NCI-H146 treated with DMSO at 0.1 percent for 48 hours (cell line): ENCODE data around the gene MBOAT1.

Experiments
- DNase-seq: peaks from one replicate; lab custom pipeline; 2025; ENCODE audit not compliant: unreplicated experiment; lab: John Stamatoyannopoulos, UW

The MBOAT1 gene

DNA sequence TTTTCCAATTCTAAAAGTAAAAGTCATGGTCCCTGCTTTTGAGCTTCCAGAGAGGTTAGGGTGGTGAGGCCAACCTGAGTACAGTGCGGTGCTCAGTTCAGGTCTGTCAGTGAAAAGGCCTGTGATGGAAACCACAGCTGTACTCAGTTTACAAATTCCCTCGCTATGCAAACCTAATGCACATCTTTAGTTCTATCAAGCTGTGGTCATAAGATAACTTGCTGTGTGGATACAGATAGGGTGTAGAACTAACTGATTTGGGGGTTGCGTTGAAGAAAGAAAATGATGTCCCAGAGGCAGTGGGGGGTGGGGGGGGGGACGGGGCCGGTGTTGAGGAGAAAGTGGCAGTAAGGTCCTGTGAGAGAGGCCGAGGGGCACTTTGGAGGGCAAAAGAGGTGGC is 22.8 kb upstream of the MBOAT1 start:
- DNase-seq = no peak

DNA sequence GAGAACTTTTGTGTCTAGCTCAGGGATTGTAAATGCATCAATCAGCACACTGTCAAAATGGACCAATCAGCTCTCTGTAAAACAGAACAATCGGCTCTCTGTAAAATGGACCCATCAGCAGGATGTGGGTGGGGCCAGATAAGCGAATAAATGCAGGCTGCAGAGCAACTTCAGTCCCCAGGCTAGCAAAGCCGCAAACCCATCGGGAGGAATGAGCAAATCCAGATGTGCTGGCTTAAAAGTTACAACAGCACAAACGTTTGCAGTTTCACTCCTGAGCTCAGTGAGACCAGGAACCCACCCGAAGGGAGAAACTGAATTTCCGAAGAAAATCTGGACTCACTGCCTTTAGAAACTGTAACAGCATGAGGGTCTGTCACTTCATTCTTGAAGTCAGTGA is 21.9 kb upstream of the MBOAT1 start:
- DNase-seq = no peak

DNA sequence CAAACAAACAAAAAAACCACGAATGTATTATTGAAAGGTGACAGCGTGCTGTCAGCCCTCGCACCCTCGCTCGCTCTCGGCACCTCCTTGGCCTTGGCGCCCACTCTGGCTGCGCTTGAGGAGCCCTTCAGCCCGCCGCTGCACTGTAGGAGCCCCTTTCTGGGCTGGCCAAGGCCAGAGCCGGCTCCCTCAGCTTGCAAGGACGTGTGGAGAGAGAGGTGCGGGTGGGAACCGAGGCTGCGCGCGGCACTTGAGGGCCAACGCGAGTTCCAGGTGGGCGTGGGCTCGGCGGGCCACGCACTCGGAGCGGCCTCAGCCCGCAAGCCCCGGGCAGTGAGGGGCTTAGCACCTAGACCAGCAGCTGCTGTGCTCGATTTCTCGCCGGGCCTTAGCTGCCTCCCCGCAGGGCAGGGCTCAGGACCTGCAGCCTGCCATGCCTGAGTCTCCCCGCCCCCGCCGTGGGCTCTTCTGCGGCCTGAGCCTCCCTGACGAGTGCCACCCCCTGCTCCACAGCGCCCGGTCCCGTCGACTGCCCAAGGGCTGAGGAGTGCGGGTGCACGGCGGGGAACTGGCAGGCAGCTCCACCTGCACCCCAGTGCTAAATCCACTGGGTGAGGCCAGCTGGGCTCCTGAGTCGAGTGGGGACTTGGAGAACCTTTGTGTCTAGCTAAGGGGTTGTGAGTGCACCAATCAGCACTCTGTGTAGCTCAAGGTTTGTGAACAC is 20.9 kb upstream of the MBOAT1 start:
- no peak for DNase-seq

DNA sequence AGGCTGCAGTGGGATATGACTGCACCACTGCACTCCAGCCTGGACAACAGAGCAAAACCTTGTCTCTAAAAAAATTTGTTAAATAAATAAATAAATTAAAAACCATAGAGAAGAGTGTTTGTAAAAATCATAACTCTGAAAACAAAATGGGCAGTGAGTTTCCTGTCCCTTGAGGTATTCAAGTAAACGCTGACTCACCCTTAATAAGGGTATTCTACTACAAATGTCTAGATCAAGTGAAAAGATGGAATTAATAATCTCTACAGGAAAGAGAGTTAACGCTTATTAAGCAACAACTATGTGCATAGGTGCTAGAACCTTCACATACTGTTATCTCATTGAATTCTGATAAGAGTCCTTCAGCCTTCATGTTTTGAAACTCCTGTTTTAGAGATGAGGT is 19.9 kb upstream of the MBOAT1 start:
- no peak for DNase-seq

DNA sequence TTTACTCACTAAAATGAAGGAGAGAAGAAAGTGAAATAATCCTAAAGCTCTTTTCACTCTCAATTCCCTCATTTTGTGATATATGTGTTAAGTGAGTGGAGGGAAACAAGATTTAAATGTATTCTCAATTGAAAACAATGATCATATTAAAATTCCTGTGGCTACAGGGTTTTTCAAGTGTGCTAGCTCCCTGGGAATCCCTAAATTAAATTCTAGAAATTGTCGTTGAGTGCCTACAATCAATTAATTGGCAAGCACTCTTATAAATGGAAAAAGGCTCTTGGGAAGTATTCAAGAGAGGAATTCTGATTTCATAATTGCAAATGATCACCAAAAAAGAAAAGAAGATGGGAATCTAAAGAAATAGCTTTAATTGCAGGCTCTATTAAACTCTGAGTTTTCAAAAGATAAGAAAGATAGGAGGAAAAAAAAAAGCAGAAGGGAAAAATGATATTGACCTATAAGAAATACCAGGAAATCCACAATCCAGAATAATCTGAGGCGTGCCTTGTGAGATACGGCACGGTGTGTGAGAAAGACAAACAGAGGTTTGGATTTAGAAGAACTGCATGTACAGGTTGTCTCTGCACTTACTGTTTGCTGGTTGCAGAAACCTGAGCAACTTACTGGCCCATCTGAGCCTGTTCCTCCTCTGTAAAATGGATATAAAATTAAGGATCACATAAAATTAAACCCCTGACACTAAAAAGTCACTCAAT is 18.3 kb upstream of the MBOAT1 start:
- no peak for DNase-seq

DNA sequence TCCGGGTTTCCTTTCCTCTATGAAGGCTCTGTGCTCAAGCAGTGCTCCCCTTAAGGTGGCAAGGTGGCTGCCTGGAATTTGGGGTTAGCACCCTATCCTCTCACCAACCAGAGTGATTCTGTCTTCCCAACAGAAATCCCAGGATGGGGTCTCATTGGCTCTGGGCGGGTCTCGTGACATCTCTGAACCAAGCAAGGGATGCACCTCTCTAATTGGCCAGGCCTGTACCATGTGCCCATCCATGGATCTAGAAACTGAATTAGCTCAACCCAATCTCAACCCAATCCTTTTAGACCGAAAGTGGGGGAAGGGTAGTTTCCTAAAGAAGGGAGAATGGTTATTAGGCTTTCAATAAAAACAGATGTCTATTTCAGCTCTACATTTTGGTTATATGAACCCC is 17.6 kb upstream of the MBOAT1 start:
- DNase-seq = no peak

DNA sequence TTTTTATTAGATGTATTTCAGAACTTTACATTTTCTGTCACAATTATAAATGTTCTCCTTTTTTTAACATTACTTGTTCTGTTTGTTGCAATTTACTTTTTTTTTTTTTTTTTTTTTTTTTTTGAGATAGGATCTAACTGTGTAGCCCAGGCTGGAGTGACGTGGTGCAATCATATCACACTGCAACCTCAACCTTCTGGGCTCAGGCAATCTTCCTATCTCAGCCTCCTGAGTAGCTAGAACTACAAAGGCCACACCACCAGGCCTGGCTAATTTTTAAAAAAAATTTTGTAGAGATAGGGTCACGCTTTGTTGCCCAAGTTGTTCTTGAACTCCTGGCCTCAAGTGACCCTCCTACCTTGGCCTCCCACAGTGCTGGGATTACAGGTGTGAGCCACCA is 15.1 kb upstream of the MBOAT1 start:
- DNase-seq = no peak

DNA sequence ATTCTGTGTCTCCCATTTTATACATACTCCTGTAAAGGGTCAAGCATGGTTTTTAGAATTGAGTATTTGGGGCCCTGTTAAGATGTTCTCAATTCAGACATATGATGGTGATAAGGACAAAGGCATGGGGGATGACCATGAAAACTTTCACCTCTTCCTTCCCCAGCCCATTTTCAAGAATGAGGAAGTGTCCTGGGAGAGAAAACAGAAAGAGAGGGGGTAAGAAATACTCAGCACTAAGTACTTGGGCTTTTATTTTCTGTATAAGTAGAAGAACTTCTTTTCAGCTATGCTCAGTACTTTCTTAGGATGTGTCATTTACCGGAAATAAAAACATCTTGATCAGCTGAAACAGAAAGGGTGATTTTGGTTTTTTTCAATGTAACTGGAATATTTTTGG is 10.9 kb upstream of the MBOAT1 start:
- no peak for DNase-seq

DNA sequence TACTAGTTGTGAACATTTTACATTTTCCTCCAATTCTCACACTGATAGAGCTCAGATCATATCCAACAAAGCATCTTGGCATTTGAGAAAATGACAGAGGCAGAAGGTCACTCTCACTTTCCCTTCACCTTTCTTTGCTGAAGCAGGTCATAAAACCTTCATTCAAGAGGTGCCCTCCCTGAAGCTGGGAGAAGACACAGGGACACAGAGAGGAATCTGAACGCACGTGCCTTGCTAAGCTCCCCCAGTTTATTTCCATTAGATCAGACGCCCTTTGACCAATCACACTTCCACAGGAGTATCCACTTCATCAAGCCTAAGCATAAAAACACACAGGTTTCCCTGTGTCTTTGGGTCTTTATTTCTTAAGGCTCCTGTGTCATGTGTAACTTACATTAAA is 9.2 kb upstream of the MBOAT1 start:
- no peak for DNase-seq

DNA sequence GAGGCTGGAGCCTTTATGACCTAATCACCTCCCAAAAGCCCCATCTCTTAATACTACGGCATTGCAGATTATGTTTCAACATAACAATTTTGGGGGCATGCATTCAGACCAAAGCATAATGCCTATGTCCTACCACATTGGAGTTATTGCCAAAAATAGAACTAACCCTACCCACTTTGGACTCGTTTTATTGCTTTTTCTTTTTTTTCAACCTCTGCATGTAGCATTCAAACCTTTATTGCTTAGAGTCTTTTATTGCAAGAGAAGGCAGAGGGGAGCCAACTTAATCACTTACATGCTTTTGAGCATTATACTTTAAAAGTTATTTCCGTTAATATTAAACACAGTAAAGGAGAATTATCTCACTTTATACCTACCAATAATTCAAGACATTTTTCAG is 8.1 kb upstream of the MBOAT1 start:
- no peak for DNase-seq

DNA sequence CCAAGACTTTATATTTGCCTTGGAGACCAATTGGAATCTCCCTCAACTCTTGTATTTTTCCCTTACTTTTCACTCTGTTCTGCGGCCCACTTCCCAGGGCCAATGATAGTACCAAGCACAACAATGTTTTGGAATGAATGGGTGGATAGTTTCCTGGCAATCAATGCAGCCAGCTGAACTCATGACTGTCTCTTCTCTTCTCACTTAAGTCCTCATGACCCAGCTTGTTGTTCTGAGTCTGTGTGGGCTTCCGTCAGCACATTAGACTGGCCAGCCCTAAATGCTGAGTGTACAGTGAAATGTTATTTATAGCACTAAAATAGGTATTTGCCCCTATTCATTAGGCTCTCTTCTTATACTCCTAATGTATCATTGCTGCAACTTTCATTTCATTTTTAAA is 5.6 kb upstream of the MBOAT1 start:
- no peak for DNase-seq

DNA sequence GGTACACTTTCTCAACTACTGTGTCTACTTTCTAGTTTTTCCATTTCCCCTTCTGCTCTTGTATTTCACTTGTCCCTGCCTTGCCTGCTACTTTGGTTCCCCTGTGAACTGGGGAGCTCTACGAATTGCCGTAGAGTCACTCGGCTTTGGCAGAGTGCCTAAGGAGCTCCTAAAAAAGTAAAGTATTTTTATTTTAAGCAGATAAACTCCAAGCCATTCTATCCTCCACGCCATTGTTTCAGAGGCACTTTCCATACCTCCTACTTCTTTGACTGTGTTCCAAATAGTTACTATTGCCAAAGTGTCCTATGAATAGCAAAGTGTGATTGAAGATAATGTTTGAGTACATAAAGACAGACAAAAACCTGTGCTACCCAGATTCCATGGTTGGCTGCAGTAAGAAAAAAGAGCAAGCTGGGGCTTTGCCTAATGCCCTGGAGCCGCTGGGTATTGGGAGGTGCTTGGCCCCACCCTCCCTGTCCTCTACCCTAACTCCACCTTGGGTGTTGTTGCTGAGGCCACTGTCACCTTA is 5.1 kb upstream of the MBOAT1 start:
- no peak for DNase-seq

DNA sequence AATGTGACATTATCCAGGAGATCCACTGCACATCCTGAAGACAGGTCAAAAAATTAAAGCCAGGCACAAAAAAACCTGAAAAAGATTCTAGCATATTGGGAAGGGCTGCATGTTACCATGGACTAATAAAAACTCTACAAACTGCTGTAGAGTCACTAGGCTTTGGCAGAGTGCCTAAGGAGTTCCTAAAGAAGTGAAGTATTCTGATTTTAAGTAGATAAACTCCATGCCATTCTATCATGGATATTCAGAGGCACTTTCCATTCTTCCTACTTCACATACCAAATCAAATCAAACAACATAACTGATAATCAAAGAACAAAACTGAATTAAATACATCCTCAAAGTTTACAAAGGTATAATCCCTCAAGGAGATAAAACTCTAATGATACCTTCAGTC is 3.0 kb upstream of the MBOAT1 start:
- no peak for DNase-seq

DNA sequence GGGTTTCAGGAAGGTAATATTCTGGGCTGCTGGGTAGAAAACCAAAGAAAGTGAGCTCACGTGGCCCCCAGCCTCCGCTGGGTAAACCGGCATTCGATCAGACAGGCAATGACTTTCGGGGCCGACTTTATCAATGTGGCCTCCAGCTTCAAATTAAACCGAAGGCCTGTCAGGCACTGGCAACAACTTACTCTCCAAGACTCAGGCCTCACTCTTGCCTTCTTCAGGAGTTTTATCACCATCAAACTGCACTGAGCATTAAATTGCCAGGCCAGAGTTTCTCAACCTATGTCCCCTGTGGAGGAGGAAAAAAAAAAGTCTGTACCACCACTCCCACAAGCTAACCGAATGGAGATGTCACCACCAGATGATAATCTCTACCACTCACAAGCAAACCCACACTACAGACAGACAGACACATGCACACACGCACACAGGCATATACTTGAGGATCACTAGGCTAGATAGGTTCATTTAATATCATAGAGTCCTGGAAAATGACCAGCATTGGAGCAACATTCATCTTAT is 1.1 kb upstream of the MBOAT1 start:
- DNase-seq = no peak

DNA sequence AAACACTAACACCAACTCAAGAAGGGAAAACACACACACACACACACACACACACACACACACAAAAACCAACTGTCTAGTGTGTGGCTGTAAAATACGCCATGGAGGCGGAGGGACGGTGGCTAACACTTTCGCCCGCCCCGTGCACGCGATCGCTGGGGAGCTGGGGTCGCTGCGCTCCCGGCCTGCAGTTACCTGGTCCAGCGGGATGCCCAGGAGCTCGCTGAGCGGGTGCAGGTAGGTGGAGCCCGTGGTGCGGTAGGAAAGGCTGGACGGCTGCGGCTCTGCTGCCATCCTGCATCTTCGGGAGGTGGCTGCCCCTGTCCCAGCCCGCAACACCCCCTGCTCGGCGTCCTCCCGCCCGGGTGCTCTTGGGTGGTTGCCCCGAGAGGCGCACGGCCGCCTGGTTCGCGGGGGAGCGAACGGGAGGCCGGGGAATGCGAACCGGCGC is 303 bp downstream of the MBOAT1 start:
- DNase-seq = peak; percentile 43

DNA sequence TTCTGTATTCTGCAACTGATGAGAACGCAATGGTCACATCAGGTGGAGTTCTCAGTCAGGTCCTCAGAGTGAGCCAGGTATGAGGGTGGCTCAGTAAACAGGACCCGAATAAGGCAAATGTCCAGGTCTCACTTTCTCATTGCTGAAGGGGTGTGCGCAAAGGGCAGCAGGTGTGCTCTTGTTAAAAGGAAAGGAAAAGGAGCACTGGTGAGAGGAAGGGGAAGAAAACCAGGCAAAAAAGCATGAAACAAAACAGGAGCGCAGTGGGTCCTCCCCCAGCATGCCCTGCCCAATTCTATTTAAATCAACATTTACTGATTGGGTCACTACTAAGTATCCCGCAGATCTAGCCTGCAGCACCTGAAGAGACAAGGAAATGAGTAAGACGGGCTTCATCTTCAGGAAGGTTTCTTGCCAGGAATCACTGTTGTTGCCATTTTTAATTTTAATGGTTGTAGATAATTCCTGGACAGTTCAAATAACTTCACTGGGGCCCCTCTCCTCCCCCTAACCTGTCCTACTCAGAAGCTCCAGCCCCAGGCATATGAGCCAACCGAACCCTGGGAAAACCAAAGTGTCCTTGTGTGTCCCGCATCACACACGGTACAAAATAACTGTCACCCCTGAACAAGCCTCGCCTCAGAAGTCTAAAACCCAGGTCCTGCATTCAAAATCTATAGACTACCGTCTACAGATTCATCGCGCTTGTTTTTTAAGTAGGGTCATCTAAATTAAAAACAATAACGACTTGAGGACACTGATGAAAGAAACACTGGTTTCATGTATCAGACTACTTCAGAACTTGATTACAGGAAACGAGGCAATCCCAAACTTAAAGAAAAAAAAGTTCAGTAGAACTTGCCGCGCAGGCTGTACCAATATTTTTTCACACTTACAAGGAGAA is 980 bp downstream of the MBOAT1 start:
- DNase-seq = peak; percentile 36

DNA sequence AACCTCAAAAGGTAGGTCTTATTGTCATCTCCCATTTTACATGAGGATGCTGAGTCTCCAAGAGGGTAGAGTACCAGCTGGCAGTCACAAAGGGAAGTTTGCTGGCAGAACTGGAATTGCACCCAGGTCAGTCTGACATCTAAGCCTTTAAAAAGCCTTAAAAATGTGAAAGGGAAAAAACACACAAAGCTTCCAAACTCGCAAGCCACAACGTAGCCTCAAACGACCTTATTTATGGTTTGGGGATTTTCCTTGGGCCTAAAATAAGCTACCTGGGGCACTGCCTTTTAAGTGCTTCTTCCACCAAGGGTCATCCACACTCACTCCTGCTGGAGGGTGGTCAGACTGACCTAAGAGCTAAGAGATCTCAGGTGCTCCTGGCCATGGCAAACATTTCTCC is 2.1 kb downstream of the MBOAT1 start:
- DNase-seq = no peak

DNA sequence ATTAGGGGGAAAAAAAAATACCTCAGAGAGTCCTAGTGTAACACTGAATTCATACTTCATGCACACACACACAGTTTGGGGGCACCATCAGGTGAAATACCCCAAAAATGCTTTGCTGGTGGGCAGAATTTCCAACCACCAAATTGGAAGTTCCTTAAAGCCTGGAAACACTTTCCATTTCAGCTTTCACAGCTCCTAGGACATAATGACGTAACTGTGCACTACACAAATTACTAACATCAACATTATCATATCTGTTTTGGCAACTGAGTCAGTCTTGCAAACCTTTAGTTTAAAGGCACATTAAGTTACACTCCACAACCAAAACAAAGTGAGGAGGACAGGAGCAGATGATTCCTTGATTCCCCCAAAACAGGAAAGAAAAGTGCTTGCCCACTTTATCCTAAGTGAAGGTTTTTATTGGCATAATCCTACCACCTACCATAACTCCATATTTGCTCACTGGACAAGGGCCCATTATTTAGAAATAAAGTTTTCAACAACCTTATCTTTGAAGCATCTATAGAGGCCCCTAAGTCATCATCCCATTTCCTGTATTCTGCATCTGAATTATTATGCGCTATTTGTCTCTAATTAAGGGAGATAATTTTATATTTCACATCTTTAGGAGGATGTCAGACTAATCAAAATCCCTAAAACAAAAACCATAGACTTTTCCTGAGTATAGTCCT is 3.4 kb downstream of the MBOAT1 start:
- DNase-seq = no peak

DNA sequence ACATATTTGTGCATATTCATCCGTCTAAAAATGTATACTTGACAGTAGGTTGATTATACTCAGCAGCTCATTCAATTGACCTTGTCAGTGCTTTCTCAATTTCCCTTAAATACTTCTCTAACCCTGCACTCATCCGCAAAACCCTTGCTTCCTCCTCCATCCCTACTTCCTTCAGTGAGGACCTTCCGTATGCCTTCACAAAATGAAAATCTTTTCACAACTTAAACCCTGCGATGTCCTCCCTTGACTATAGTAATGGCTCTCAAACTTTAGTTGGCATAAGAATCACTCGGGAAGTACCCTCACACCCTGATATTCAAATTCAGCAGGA is 5.2 kb downstream of the MBOAT1 start:
- DNase-seq = no peak

DNA sequence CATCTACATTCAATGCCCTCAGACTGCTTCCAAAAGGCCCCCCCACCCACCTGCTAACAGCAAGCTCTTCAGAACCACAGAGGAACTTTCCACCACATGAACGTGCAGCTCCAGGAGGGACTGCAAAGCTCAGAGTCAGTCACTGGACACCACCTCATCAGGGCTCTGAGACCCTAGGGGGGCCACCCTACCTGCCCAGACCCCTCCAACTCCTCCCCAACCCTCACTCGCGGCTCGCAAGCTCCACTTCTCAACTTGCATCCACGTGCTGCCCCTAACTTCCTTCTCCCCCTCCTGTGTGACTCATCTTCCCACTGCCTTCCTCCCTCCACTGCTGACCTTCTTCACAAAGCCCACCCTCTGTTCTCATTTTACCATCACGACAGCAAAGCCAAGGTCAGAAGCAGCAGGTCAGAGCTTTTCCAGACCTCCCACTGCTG is 6.5 kb downstream of the MBOAT1 start:
- no peak for DNase-seq

DNA sequence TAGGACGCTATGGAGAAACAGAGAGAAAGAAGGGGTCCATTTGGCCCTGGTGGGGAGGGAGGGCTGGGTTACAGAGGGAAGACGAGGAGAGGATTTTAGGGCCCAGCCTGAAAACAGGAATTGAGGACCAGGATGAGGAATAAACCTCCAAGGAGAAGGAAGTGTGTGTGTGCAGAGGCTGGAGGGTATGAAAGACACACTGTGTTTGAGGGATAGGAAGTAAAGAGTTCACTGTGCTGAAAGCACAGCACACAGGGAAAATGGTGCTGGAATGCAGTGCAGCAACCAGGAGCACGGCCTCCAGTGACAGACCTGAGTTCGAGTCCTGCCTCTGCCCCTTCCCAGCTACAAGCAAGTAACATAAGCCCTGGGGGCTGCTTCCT is 7.8 kb downstream of the MBOAT1 start:
- no peak for DNase-seq
